Measurements from ENCODE around the gene HCN3.

The HCN3 gene

GRCh38 chr1:155254228-155254713, 23.0 kb upstream of the HCN3 start:
- DNase-seq (ENCODE audit: low spot score): no peak

GRCh38 chr1:155254714-155255242, 22.5 kb upstream of the HCN3 start:
- DNase-seq (ENCODE audit: low spot score): no peak

GRCh38 chr1:155255243-155256007, 21.8 kb upstream of the HCN3 start, which contains the start of gene ENTREP3:
TSS of gene ENTREP3 (minus strand) at chr1:155255483. CDS start at chr1:155254877, 606 bp downstream.
- DNase-seq (ENCODE audit: low spot score): peak; percentile 67

GRCh38 chr1:155256058-155256852, 21.0 kb upstream of the HCN3 start:
- no peak for DNase-seq (ENCODE audit: low spot score)

- no peak for DNase-seq (ENCODE audit: low spot score)
Observed at GRCh38 chr1:155260276-155260675, 17.0 kb upstream of the HCN3 start.

GRCh38 chr1:155261493-155261851, 15.8 kb upstream of the HCN3 start:
- no peak for DNase-seq (ENCODE audit: low spot score)

- DNase-seq (ENCODE audit: low spot score): peak; percentile 88
Observed at GRCh38 chr1:155261852-155262673, 15.2 kb upstream of the HCN3 start, which contains the start of gene SCAMP3. TSS of gene SCAMP3 (minus strand) at chr1:155262360. CDS start at chr1:155262151, 209 bp downstream.

- DNase-seq (ENCODE audit: low spot score): no peak
Observed at GRCh38 chr1:155263067-155263466, 14.2 kb upstream of the HCN3 start.

GRCh38 chr1:155266553-155266952, 10.7 kb upstream of the HCN3 start:
- no peak for DNase-seq (ENCODE audit: low spot score)

GRCh38 chr1:155267373-155267772, 9.9 kb upstream of the HCN3 start:
- DNase-seq (ENCODE audit: low spot score): no peak

GRCh38 chr1:155268630-155269029, 8.6 kb upstream of the HCN3 start:
- no peak for DNase-seq (ENCODE audit: low spot score)

- DNase-seq (ENCODE audit: low spot score): no peak
Observed at GRCh38 chr1:155269381-155269780, 7.9 kb upstream of the HCN3 start.

- DNase-seq (ENCODE audit: low spot score): no peak
Observed at GRCh38 chr1:155272466-155273342, 4.6 kb upstream of the HCN3 start.

GRCh38 chr1:155273343-155274245, 3.7 kb upstream of the HCN3 start, which contains the start of gene CLK2:
TSS of gene CLK2 (minus strand) at chr1:155273504. CDS start at chr1:155270977, 2,527 bp downstream.
- peak; percentile 94 for DNase-seq (ENCODE audit: low spot score)

GRCh38 chr1:155277902-155278688, 832 bp downstream of the HCN3 start:
- peak; percentile 57 for DNase-seq (ENCODE audit: low spot score)

GRCh38 chr1:155278689-155279160, 1.5 kb downstream of the HCN3 start:
- no peak for DNase-seq (ENCODE audit: low spot score)

- DNase-seq (ENCODE audit: low spot score): no peak
Observed at GRCh38 chr1:155279268-155279667, 2.0 kb downstream of the HCN3 start.

GRCh38 chr1:155282488-155283091, 5.3 kb downstream of the HCN3 start:
- no peak for DNase-seq (ENCODE audit: low spot score)

Measured in CD4-positive, alpha-beta T cell treated with Interleukin-6 at 100 ng/mL for 8 hours (primary cell).